Loucy (cell line): ENCODE results near the gene GNB1.

ENCODE experiments used
- H2AFZ ChIP-seq: fragments of 200-600 bp; sonication (generic); 2 replicates; pipeline ENCODE4 v1.6.0; 2016; ENCODE audit warnings: antibody characterized with exemption, mild to moderate bottlenecking, low read length, moderate library complexity
- H3F3A ChIP-seq: fragments of 200-600 bp; 2 replicates; pipeline ENCODE4 v1.6.0; 2016; ENCODE audit warnings: antibody characterized with exemption, low read depth, mild to moderate bottlenecking
- H3K27me3 ChIP-seq: fragments of 200-600 bp; sonication (generic); 2 replicates; pipeline ENCODE4 v1.6.1; 2014; ENCODE audit warnings: low read length, mild to moderate bottlenecking; ENCODE audit not compliant: insufficient read depth, poor library complexity, severe bottlenecking
- H3K36me3 ChIP-seq: fragments of 200-600 bp; sonication (generic); 2 replicates; pipeline ENCODE4 v1.6.1; 2016; ENCODE audit warnings: low read length; ENCODE audit not compliant: insufficient read depth
- H3K4me1 ChIP-seq: fragments of 200-600 bp; sonication (generic); 2 replicates; pipeline ENCODE4 v1.5.1; 2014; ENCODE audit warnings: low read length, mild to moderate bottlenecking; ENCODE audit not compliant: insufficient read depth, poor library complexity, severe bottlenecking
- H3K4me2 ChIP-seq: fragments of 200-600 bp; sonication (generic); 2 replicates; pipeline ENCODE4 v1.6.0; 2014; ENCODE audit warnings: antibody characterized with exemption, low read length, low read depth, mild to moderate bottlenecking; ENCODE audit not compliant: poor library complexity, severe bottlenecking
- H3K4me3 ChIP-seq: fragments of 200-600 bp; sonication (generic); 2 replicates; pipeline ENCODE4 v1.5.1; 2014; ENCODE audit warnings: low read length, mild to moderate bottlenecking, mixed read lengths; ENCODE audit not compliant: poor library complexity, severe bottlenecking
- H3K79me2 ChIP-seq: fragments of 200-600 bp; sonication (generic); 2 replicates; pipeline ENCODE4 v1.6.1; 2014; ENCODE audit warnings: low read length; ENCODE audit not compliant: insufficient read depth
- H3K9ac ChIP-seq: fragments of 200-600 bp; sonication (generic); 2 replicates; pipeline ENCODE4 v1.6.0; 2014; ENCODE audit warnings: mild to moderate bottlenecking, low read depth, low read length, moderate library complexity; ENCODE audit not compliant: poor library complexity, severe bottlenecking
- H3K9me2 ChIP-seq: fragments of 200-600 bp; sonication (generic); replicated peaks from 2 replicates; pipeline ENCODE4 v1.6.1; 2016; ENCODE audit warnings: low read depth, low read length, mixed read lengths
- H3K9me3 ChIP-seq: fragments of 200-600 bp; sonication (generic); 2 replicates; pipeline ENCODE4 v1.6.1; 2014; ENCODE audit warnings: mild to moderate bottlenecking, antibody characterized with exemption, low read length, low read depth; ENCODE audit not compliant: insufficient read depth
- H4K20me1 ChIP-seq: fragments of 200-600 bp; sonication (generic); 2 replicates; pipeline ENCODE4 v1.6.0; 2014; ENCODE audit warnings: antibody characterized with exemption, low read length, mild to moderate bottlenecking; ENCODE audit not compliant: insufficient read depth, poor library complexity, severe bottlenecking
- CTCF ChIP-seq: fragments of 200-600 bp; sonication (generic); conservative IDR thresholded peaks from 2 replicates; pipeline ENCODE4 v1.5.1; 2014; ENCODE audit warnings: mild to moderate bottlenecking, antibody characterized with exemption, low read length
- EZH2phosphoT487 ChIP-seq: fragments of 200-600 bp; IDR thresholded peaks from 2 replicates; pipeline ENCODE4 v1.6.1; 2018; ENCODE audit warnings: antibody characterized with exemption, mild to moderate bottlenecking, moderate library complexity, borderline replicate concordance

The GNB1 gene

GRCh38 chr1:1846386-1846918, 44.4 kb downstream of the GNB1 start:
- peaks cover 91% of the 10 kb centered on the region for H4K20me1 ChIP-seq
- H3F3A ChIP-seq: no peaks in the 10 kb centered on the region
- peaks cover 94% of the 10 kb centered on the region for H3K79me2 ChIP-seq
- no peaks in the 10 kb centered on the region for H3K9me2 ChIP-seq
- TF ChIP-seq EZH2phosphoT487 (no peak), CTCF (no peak)
- H3K4me2 ChIP-seq: no peak overlapping the region
- no peak overlapping the region for H2AFZ ChIP-seq
- H3K4me1 ChIP-seq: no peaks in the 10 kb centered on the region
- H3K36me3 ChIP-seq: peaks cover 33% of the 10 kb centered on the region; the same call in 1 of the 2 replicates
- no peak overlapping the region for H3K9ac ChIP-seq
- no peak overlapping the region for H3K4me3 ChIP-seq
- H3K27me3 ChIP-seq: no peaks in the 10 kb centered on the region
- no peaks in the 10 kb centered on the region for H3K9me3 ChIP-seq

- no peaks in the 10 kb centered on the region for H3F3A ChIP-seq
- H3K79me2 ChIP-seq: peaks cover 98% of the 10 kb centered on the region
- no peaks in the 10 kb centered on the region for H3K4me1 ChIP-seq
- TF ChIP-seq EZH2phosphoT487 (no peak), CTCF (no peak)
- no peak overlapping the region for H3K9ac ChIP-seq
- H3K9me3 ChIP-seq: no peaks in the 10 kb centered on the region
- no peaks in the 10 kb centered on the region for H3K9me2 ChIP-seq
- H3K4me3 ChIP-seq: no peak overlapping the region
- H3K36me3 ChIP-seq: peaks cover 39% of the 10 kb centered on the region; the same call in 1 of the 2 replicates
- no peaks in the 10 kb centered on the region for H3K27me3 ChIP-seq
- no peak overlapping the region for H3K4me2 ChIP-seq
- H4K20me1 ChIP-seq: peaks cover 96% of the 10 kb centered on the region
- no peak overlapping the region for H2AFZ ChIP-seq
These were observed 48.3 kb downstream of the GNB1 start for GRCh38 chr1:1842360-1843146.

GRCh38 chr1:1841575-1841995, 49.3 kb downstream of the GNB1 start:
- H3F3A ChIP-seq: no peaks in the 10 kb centered on the region
- H3K27me3 ChIP-seq: no peaks in the 10 kb centered on the region
- TF ChIP-seq CTCF (no peak), EZH2phosphoT487 (no peak)
- no peak overlapping the region for H3K4me2 ChIP-seq
- no peaks in the 10 kb centered on the region for H3K9me2 ChIP-seq
- H3K4me1 ChIP-seq: no peaks in the 10 kb centered on the region
- H2AFZ ChIP-seq: no peak overlapping the region
- H3K79me2 ChIP-seq: peaks cover 95% of the 10 kb centered on the region
- peaks cover 93% of the 10 kb centered on the region for H4K20me1 ChIP-seq
- no peak overlapping the region for H3K9ac ChIP-seq
- H3K9me3 ChIP-seq: no peaks in the 10 kb centered on the region
- peaks cover 38% of the 10 kb centered on the region; the same call in 1 of the 2 replicates for H3K36me3 ChIP-seq
- H3K4me3 ChIP-seq: no peak overlapping the region
